Measurements from ENCODE around the gene PRDM16.

- no peak for TF ChIP-seq ZNF341 (tag by site-specific recombination; IDR thresholded peaks at IDR 0.05; ENCODE audit: low read depth)
- no peak for TF ChIP-seq GLIS1 (tag by site-specific recombination; IDR thresholded peaks at IDR 0.05)
- no peak for TF ChIP-seq CTCF (tag by site-specific recombination; IDR thresholded peaks at IDR 0.05)
- TF ChIP-seq IKZF3 (tag by site-specific recombination; IDR thresholded peaks at IDR 0.05) = no peak
- no peak for TF ChIP-seq ZNF274 (IDR thresholded peaks at IDR 0.05; ENCODE audit: low read length)
- no peak for TF ChIP-seq ZNF274 (tag by site-specific recombination; IDR thresholded peaks at IDR 0.05; ENCODE audit: borderline replicate concordance)
- TF ChIP-seq ZNF350 (tag by site-specific recombination; IDR thresholded peaks at IDR 0.05) = no peak
- TF ChIP-seq PRDM2 (tag by site-specific recombination; IDR thresholded peaks at IDR 0.05; ENCODE audit: borderline replicate concordance) = no peak
- no peak for TF ChIP-seq ZBTB26 (tag by site-specific recombination; optimal IDR thresholded peaks at IDR 0.05)
These were observed 6.8 kb downstream of the PRDM16 start for GRCh38 chr1:3075666-3076362.
